Psoas muscle (tissue), 8 donors: ENCODE data around the gene ARHGDIG. TPM values are rescaled to one million over a fixed set of nuclear protein-coding genes. Genes with fewer than 3 reads are reported as not detected.
"Not testable (repeated sequence)": the region's sequence is repeated elsewhere in the genome, so short reads cannot be mapped to it uniquely, and the experiment has no call there.

Experiments used
- ATAC-seq, 4 donors: fragments of 200-7000 bp; cut with Tn5 transposase; one replicate each; pipeline ENCODE4 v1.9.1; 2020; ENCODE audit warnings: moderate library complexity in 3 of 4, mild to moderate bottlenecking in 2 of 4
- DNase-seq, 2 donors: peaks; one replicate each; pipeline ENCODE4 v3.0.0-alpha.2; 2020
- H3K27ac ChIP-seq: fragments of 200-600 bp; one replicate; pipeline ENCODE4 v1.8.0; 2022
- H3K27me3 ChIP-seq, 3 donors: fragments of 200-600 bp in 1 of 3; one replicate each; pipeline versions ENCODE4 v1.6.1 to v1.8.0; 2013 to 2022; ENCODE audit warnings: low read length in 2 of 3, mild to moderate bottlenecking in 2 of 3, moderate library complexity in 1 of 3; ENCODE audit not compliant: insufficient read depth in 3 of 3
- H3K36me3 ChIP-seq, 2 donors: fragments of 200-600 bp in 1 of 2; one replicate each; pipeline versions ENCODE4 v1.6.1 to v1.8.0; 2013 to 2022; ENCODE audit warnings: low read depth in 1 of 2, mild to moderate bottlenecking in 1 of 2, moderate library complexity in 1 of 2; ENCODE audit not compliant: insufficient read depth in 1 of 2
- H3K4me1 ChIP-seq: fragments of 200-600 bp; one replicate; pipeline ENCODE4 v1.8.0; 2022
- H3K4me3 ChIP-seq: fragments of 200-600 bp; one replicate; pipeline ENCODE4 v1.8.0; 2022; ENCODE audit warnings: mild to moderate bottlenecking
- H3K9me3 ChIP-seq: fragments of 200-600 bp; one replicate; pipeline ENCODE4 v1.8.0; 2022
- CTCF ChIP-seq: fragments of 200-600 bp; IDR thresholded peaks from one replicate; pipeline ENCODE4 v1.8.0; 2022; ENCODE audit warnings: antibody characterized with exemption
- WGBS, 3 donors: extraction: QIAGEN DNeasy Blood & Tissue Kit; methylation state at CpG; one replicate each; pipeline versions ENCODE4 v1.1.6 to v1.1.7; 2013; 5-methylcytosine and 5-hydroxymethylcytosine counted together
- intact Hi-C, 2 donors: fragments of 100-400 bp; cut with DNase I; formaldehyde crosslinking; loops; one replicate each; pipeline versions ENCODE4 v1.11.0 to v1.14.2; 2022
- polyA plus RNA-seq, 3 donors: library from polyadenylated mRNA; stranded (reverse); fragments of 200-250 nt; gene quantifications; one replicate each; pipeline ENCODE4 v1.2.3, GENCODE V29; 2013
- total RNA-seq, 4 donors: library from RNA; stranded (reverse); fragmentation: NEBNext Ultra II Directional in 2 of 4; extraction: Animal tissue kit (Norgen Biotek cat#: 25700) in 2 of 4; gene quantifications; one replicate each; pipeline versions ENCODE4 v1.2.1 to v1.2.4, GENCODE V29; 2021 to 2023
- donor health status: healthy with polysubstance abuse.
- donor health status: DM: no; HTN: no; CAD: no; lungs with moderate emphysema.
- donor health status: Bipolar disorder and iron deficiency.
- donor health status: healthy.
- donor health status: DM: yes; HTN: yes; CAD: no.
- donor health status: DM: no; HTN: no; CAD: no.
- donor health status: DM: no; HTN: no; CAD: no.
- donor health status: DM: yes; HTN: yes; CAD: no.

Gene ARHGDIG
- total and polyA plus RNA-seq, 7 donors, result 0.12 to 4.1 (median 0.44) TPM; not detected in 1

- intact Hi-C loops, result no loop called here
- no peaks in the 10 kb centered on the region for H3K9me3 ChIP-seq
- no peaks in the 10 kb centered on the region for H3K4me1 ChIP-seq
- H3K27me3 ChIP-seq, result no peaks in the 10 kb centered on the region
- peaks cover 7 to 66% of the 10 kb centered on the region in 2 donors for H3K36me3 ChIP-seq
- WGBS, 3 donors, result 79 to 83% (median 82%) methylated on average over 22 to 23 of the region's 23 CpGs
- no peak for ATAC-seq
- no peak for DNase-seq
- H3K27ac ChIP-seq, result no peak overlapping the region
- TF ChIP-seq CTCF, result no peak
- H3K4me3 ChIP-seq, result no peak overlapping the region
Measured at GRCh38 chr16:264440-264951, 15.9 kb upstream of the ARHGDIG start.

- Histone ChIP-seq H3K4me1 (no peaks in the 10 kb centered on the region), H3K4me3 (no peak overlapping the region), H3K9me3 (no peaks in the 10 kb centered on the region), H3K27ac (no peak overlapping the region), H3K27me3 (no peaks in the 10 kb centered on the region), H3K36me3 (peaks cover 7 to 60% of the 10 kb centered on the region in 2 donors)
- ATAC-seq (peak in 1 of 4 donors; percentile 6), DNase-seq (no peak)
- intact Hi-C loops, result no loop called here
- 83 to 90% (median 89%) methylated on average over 12 to 14 of the region's 14 CpGs for WGBS, 3 donors
- no peak for TF ChIP-seq CTCF
Measured at GRCh38 chr16:265002-265529, 15.3 kb upstream of the ARHGDIG start.

- ATAC-seq (peak in 2 of 4 donors; percentile 41 to 52), DNase-seq (no peak)
- Histone ChIP-seq H3K4me1 (no peaks in the 10 kb centered on the region), H3K36me3 (peaks cover 7 to 54% of the 10 kb centered on the region in 2 donors), H3K27ac (no peak overlapping the region), H3K27me3 (no peaks in the 10 kb centered on the region), H3K9me3 (no peaks in the 10 kb centered on the region), H3K4me3 (no peak overlapping the region)
- no peak for TF ChIP-seq CTCF
- intact Hi-C loops, result no loop called here
- 52 to 70% (median 66%) methylated on average over 11 to 12 of the region's 12 CpGs for WGBS, 3 donors
Measured at GRCh38 chr16:265711-266110, 14.7 kb upstream of the ARHGDIG start.

GRCh38 chr16:266258-267164, 13.9 kb upstream of the ARHGDIG start:
- TF ChIP-seq CTCF, result no peak
- Histone ChIP-seq H3K36me3 (peaks cover 4 to 46% of the 10 kb centered on the region in 2 donors), H3K9me3 (no peaks in the 10 kb centered on the region), H3K4me3 (no peak overlapping the region), H3K27me3 (no peaks in the 10 kb centered on the region), H3K27ac (no peak overlapping the region), H3K4me1 (no peaks in the 10 kb centered on the region)
- no peak for DNase-seq
- intact Hi-C loops, result no loop called here
- WGBS, 3 donors, result 65 to 70% (median 66%) methylated on average over 25 of the region's 25 CpGs
- ATAC-seq, result peak in 2 of 4 donors; percentile 18 to 21

- 84 to 85% (median 85%) methylated on average over 17 of the region's 17 CpGs for WGBS, 3 donors
- DNase-seq, result not testable (repeated sequence)
Measured at GRCh38 chr16:267562-267961, 12.8 kb upstream of the ARHGDIG start.

More at GRCh38 chr16:267562-267961, 12.8 kb upstream of the ARHGDIG start:
- H3K9me3 ChIP-seq, H3K27me3 ChIP-seq, H3K4me1 ChIP-seq, intact Hi-C loops, H3K4me3 ChIP-seq, H3K27ac ChIP-seq, ATAC-seq: not testable (repeated sequence)
- peaks cover 0 to 35% of the 10 kb centered on the region in 2 donors for H3K36me3 ChIP-seq
